ENCODE measurements around the gene PGM2L1. TPM values are rescaled to one million over a fixed set of nuclear protein-coding genes. Genes with fewer than 3 reads are reported as not detected.

PGM2L1 gene
- total RNA-seq, 1 donor from 2014 or later: 17.5 TPM

DNA sequence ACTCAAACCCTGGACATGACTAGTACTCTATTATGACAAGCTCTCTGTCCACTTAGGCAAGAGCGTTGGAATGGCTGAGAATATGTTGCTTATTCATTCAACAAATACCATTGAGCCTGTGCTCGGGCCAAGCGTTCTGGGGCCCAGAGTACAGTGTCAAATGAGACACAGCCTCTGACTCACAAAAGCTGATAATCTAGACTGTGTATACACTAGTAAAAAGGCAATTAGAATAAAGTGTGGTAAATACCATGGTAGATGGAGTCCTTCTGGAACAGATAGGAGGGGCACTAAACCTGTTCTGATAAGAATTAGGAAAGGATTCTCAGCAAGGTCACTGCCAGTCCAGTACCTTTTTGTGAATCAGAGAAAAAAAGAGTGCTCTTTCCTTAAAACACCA is 44.4 kb upstream of the PGM2L1 start:
- no peak for DNase-seq (ENCODE audit: low read depth)

DNA sequence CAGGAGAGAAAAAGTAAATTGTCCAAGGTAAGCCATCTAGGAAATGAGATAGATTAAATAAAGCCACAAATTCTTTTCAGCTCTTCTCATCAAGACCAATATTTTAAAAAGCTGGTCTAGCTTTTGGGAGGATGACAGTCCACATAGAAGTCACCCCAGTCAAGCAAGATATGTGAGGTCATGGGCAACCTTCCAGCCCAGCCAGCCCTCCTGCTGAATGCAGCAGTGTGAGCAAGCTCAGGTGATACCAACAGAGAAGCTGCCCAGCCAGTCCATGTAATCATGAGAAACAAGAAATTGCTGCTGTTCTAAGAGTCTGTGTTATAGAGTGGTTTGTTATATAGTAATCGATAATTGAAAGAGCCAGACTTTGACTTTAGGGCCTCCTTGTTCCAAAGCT is 40.4 kb upstream of the PGM2L1 start:
- TF ChIP-seq, protein P1, sequence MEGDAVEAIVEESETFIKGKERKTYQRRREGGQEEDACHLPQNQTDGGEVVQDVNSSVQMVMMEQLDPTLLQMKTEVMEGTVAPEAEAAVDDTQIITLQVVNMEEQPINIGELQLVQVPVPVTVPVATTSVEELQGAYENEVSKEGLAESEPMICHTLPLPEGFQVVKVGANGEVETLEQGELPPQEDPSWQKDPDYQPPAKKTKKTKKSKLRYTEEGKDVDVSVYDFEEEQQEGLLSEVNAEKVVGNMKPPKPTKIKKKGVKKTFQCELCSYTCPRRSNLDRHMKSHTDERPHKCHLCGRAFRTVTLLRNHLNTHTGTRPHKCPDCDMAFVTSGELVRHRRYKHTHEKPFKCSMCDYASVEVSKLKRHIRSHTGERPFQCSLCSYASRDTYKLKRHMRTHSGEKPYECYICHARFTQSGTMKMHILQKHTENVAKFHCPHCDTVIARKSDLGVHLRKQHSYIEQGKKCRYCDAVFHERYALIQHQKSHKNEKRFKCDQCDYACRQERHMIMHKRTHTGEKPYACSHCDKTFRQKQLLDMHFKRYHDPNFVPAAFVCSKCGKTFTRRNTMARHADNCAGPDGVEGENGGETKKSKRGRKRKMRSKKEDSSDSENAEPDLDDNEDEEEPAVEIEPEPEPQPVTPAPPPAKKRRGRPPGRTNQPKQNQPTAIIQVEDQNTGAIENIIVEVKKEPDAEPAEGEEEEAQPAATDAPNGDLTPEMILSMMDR (IDR thresholded peaks at IDR 0.05; ENCODE audit: insufficient read depth, low read length, poor library complexity, severe bottlenecking): no peak
- Histone ChIP-seq H3K36me3 (ENCODE audit: control insufficient read depth, insufficient read depth, low read length) (no peaks in the 10 kb centered on the region), H3K4me3 (ENCODE audit: low read depth, low read length) (no peak overlapping the region), H3K27me3 (ENCODE audit: control insufficient read depth, insufficient read depth, low read length) (no peaks in the 10 kb centered on the region)
- no peak for DNase-seq (ENCODE audit: low read depth)

More for the DNA sequence above, 44.4 kb upstream of the PGM2L1 start:
- TF ChIP-seq, protein P1 (IDR thresholded peaks at IDR 0.05; ENCODE audit: insufficient read depth, low read length, poor library complexity, severe bottlenecking): no peak
- Histone ChIP-seq H3K27me3 (ENCODE audit: control insufficient read depth, insufficient read depth, low read length) (no peaks in the 10 kb centered on the region), H3K36me3 (ENCODE audit: control insufficient read depth, insufficient read depth, low read length) (no peaks in the 10 kb centered on the region), H3K4me3 (ENCODE audit: low read depth, low read length) (no peak overlapping the region)

DNA sequence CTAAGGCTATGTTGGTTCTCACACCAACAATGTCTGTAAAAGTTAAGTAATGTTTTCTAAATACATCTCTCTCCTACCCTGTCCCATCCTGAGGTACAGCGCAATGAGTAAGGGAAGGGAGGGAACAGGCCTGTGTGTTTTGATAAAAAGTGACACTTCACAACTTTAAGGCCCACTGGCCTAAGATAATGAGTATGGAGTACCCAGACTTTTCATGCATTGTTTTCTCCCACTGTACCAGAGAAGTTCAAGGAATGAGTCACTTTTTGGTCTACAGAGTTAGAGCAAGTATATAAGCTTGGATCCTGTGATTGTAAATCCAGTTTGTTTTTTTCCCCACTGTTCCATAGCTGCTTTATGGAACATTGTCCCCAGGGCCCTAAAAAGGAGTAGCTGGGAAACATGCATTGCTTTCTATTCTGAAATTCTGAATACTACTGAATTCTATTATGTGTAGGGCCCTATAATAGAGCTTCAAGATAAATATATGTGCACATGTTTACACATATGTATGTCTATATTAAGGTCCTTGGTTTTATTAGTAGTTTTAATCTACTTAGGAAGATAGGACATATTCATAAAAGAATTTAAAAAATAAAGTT is 39.3 kb upstream of the PGM2L1 start:
- no peak for DNase-seq (ENCODE audit: low read depth)
- Histone ChIP-seq H3K27me3 (ENCODE audit: control insufficient read depth, insufficient read depth, low read length) (no peaks in the 10 kb centered on the region), H3K36me3 (ENCODE audit: control insufficient read depth, insufficient read depth, low read length) (no peaks in the 10 kb centered on the region), H3K4me3 (ENCODE audit: low read depth, low read length) (no peak overlapping the region)
- TF ChIP-seq, protein P1 (IDR thresholded peaks at IDR 0.05; ENCODE audit: insufficient read depth, low read length, poor library complexity, severe bottlenecking): no peak

DNA sequence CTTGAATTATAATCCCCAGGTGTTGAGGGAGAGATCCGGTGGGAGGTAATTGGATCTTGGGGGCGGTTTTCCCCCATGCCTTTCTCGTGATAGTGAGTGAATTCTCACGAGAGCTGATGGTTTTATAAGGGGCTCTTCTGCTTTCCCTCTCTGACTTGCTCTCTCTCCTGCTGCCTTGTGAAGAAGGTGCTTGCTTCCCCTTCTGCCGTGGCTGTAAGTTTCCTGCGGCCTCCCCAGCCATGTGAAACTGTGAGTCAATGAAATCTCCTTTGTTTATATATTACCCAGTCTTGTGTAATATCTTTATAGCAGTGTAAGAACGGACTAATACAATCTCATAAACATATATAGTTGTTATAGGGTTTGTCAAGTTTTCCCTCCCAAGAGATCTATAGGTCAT is 36.3 kb upstream of the PGM2L1 start:
- TF ChIP-seq, protein P1 (IDR thresholded peaks at IDR 0.05; ENCODE audit: insufficient read depth, low read length, poor library complexity, severe bottlenecking): no peak
- Histone ChIP-seq H3K36me3 (ENCODE audit: control insufficient read depth, insufficient read depth, low read length) (no peaks in the 10 kb centered on the region), H3K4me3 (ENCODE audit: low read depth, low read length) (no peak overlapping the region), H3K27me3 (ENCODE audit: control insufficient read depth, insufficient read depth, low read length) (no peaks in the 10 kb centered on the region)
- no peak for DNase-seq (ENCODE audit: low read depth)

DNA sequence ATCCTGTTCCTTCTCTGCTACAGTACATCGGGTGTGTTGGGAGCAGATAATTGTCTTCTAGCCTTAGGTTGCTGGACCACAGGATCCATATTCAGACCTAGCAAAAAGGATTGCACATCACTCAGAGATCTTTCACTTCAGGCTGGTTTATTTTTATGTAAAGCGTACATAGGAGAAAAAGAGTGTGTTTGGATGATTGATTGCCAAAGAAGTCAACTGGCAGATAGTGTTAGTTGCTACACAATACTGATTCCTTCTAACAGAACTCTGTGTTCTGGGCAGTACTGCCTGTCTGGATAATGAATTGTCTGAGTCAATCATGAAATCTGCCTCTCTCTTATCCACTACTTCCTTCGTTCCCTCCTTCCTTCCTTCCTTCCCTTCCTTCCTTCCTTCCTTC is 31.0 kb upstream of the PGM2L1 start:
- Histone ChIP-seq H3K27me3 (ENCODE audit: control insufficient read depth, insufficient read depth, low read length) (no peaks in the 10 kb centered on the region), H3K36me3 (ENCODE audit: control insufficient read depth, insufficient read depth, low read length) (no peaks in the 10 kb centered on the region), H3K4me3 (ENCODE audit: low read depth, low read length) (no peak overlapping the region)
- TF ChIP-seq, protein P1 (IDR thresholded peaks at IDR 0.05; ENCODE audit: insufficient read depth, low read length, poor library complexity, severe bottlenecking): no peak
- DNase-seq (ENCODE audit: low read depth): no peak

DNA sequence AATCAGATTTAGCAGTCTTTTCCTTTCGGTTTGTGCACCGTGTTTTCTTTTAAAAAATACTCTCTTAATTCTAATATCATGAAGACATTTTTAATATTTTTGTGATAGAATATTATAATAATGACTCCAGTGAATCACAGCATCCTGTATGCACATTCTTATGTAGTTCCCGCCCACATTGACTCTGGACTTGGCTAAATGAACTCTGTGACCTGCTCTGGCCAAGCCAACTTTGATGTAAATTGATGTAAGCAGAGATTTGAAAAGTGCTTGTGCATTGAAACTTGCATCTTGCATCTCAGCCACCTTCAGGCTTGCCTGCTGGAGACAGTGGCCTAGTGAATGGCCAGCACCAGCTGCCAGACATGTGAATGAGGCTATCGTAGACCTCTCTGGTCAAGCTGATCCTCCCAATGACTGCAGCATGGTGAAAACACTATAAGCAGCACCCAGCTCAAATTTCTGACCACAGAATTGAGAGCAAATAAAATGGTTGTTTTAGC is 29.2 kb upstream of the PGM2L1 start:
- H3K36me3 ChIP-seq (ENCODE audit: control insufficient read depth, insufficient read depth, low read length): no peaks in the 10 kb centered on the region
- no peak for DNase-seq (ENCODE audit: low read depth)
- no peaks in the 10 kb centered on the region for H3K27me3 ChIP-seq (ENCODE audit: control insufficient read depth, insufficient read depth, low read length)
- H3K4me3 ChIP-seq (ENCODE audit: low read depth, low read length): no peak overlapping the region
- TF ChIP-seq, protein P1 (IDR thresholded peaks at IDR 0.05; ENCODE audit: insufficient read depth, low read length, poor library complexity, severe bottlenecking): no peak

Data from kidney epithelial cell (primary cell).